ENCODE data around the gene AIG1.

AIG1 gene

DNA sequence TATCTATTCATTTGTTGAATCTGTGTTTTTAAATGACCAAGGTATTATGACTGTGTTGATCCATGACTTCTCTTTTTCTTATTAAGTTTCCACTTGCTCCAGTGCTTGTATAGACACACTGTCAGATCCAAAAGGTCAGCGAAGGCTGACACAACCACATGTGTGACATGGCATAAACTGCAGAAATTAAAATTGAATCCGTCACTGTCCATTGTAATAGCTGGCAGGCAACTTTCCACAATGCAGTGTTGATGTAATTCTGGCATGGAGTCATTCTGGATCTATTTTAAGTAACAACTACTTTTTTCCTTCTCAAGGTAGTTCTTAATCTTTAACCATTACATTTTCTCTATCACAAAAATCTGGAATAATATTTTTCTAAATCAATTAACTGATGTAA, 145.3 kb downstream of the AIG1 start:
- in situ Hi-C loops (cut with HindIII; ENCODE audit: low pct_ligation_motif_present, low sequenced_read_pairs) = no loop called here
- TF ChIP-seq CTCF (IDR thresholded peaks at IDR 0.05; ENCODE audit: low read depth, low read length, missing control alignments) = no peak
- Histone ChIP-seq H3K36me3 (replicated peaks) (no peaks in the 10 kb centered on the region), H3K27ac (no peak overlapping the region), H3K27me3 (replicated peaks) (no peaks in the 10 kb centered on the region), H3K4me3 (ENCODE audit: low read depth, low read length) (no peak overlapping the region)
- no peak for DNase-seq

DNA sequence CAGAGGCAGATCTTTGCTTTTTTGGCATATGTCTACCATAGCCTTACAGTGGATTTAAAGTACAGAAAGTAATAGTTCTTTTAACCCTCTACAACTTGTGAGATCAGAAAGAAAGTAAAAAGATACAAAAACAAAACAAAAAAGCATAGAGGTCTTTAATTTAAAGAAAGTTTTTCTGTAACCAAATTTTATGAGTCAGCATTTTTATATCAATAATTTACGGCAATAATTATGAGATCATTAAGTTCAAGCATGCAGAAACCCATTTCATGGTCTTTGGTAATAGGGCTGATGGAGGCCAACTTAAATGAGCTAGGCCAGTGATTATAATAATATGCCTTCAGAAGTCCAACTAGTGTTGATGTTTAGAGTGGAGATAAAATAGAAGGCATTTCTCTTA, 145.9 kb downstream of the AIG1 start:
- Histone ChIP-seq H3K36me3 (replicated peaks) (no peaks in the 10 kb centered on the region), H3K4me3 (ENCODE audit: low read depth, low read length) (no peak overlapping the region), H3K27me3 (replicated peaks) (no peaks in the 10 kb centered on the region), H3K27ac (no peak overlapping the region)
- no peak for TF ChIP-seq CTCF (IDR thresholded peaks at IDR 0.05; ENCODE audit: low read depth, low read length, missing control alignments)
- no peak for DNase-seq
- in situ Hi-C loops (cut with HindIII; ENCODE audit: low pct_ligation_motif_present, low sequenced_read_pairs) = no loop called here

DNA sequence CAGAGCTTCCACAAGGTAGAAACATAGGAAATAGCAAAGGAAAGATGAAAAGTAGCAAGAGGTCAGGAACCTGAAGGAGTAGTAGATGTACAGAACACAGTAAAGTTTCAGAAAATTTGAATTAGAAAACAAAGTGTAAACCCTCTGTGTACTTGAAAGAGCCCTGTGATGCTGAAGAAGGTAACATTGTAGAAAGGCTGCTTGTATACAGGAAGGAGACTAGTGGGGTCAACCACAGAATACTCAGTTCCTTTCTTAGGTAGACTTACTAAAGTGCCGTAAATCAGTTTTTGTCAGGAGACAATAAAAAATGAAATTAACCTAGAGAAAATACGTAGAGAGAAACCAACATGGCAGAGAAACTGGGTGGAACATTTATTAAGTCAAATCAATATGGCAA, 149.7 kb downstream of the AIG1 start:
- Histone ChIP-seq H3K4me3 (ENCODE audit: low read depth, low read length) (no peak overlapping the region), H3K27me3 (replicated peaks) (no peaks in the 10 kb centered on the region), H3K36me3 (replicated peaks) (no peaks in the 10 kb centered on the region), H3K27ac (no peak overlapping the region)
- in situ Hi-C loops (cut with HindIII; ENCODE audit: low pct_ligation_motif_present, low sequenced_read_pairs) = no loop called here
- no peak for TF ChIP-seq CTCF (IDR thresholded peaks at IDR 0.05; ENCODE audit: low read depth, low read length, missing control alignments)
- DNase-seq = no peak

GRCh38 chr6:143213859-143214376, 153.2 kb downstream of the AIG1 start:
- in situ Hi-C loops (cut with HindIII; ENCODE audit: low pct_ligation_motif_present, low sequenced_read_pairs) = no loop called here
- Histone ChIP-seq H3K4me3 (ENCODE audit: low read depth, low read length) (no peak overlapping the region), H3K36me3 (replicated peaks) (no peaks in the 10 kb centered on the region), H3K27ac (no peak overlapping the region), H3K27me3 (replicated peaks) (no peaks in the 10 kb centered on the region)
- DNase-seq = no peak
- TF ChIP-seq CTCF (IDR thresholded peaks at IDR 0.05; ENCODE audit: low read depth, low read length, missing control alignments) = no peak

DNA sequence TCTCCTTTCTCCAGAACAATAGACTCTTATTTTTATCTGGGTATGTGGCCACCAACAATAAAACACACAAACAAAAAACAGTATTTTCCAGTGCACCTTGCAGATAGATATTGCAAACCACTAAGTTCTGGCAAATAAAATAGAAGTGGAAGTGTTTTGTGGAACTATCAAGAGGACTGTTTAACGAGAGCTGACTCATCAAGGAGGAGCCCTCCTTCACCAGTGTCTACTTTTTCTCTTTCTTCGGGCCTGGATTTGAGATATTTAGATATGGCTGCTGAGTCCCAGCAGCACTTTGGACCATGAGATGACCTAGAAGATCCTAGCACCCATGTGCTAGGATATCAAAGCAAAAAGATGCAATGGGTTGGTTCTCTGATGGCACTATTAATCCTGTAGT, 154.7 kb downstream of the AIG1 start:
- H3K4me3 ChIP-seq (ENCODE audit: low read depth, low read length) = no peak overlapping the region
- DNase-seq = no peak
- H3K36me3 ChIP-seq (replicated peaks) = no peaks in the 10 kb centered on the region
- TF ChIP-seq CTCF (IDR thresholded peaks at IDR 0.05; ENCODE audit: low read depth, low read length, missing control alignments) = no peak
- in situ Hi-C loops (cut with HindIII; ENCODE audit: low pct_ligation_motif_present, low sequenced_read_pairs) = no loop called here
- no peak overlapping the region for H3K27ac ChIP-seq
- no peaks in the 10 kb centered on the region for H3K27me3 ChIP-seq (replicated peaks)

DNA sequence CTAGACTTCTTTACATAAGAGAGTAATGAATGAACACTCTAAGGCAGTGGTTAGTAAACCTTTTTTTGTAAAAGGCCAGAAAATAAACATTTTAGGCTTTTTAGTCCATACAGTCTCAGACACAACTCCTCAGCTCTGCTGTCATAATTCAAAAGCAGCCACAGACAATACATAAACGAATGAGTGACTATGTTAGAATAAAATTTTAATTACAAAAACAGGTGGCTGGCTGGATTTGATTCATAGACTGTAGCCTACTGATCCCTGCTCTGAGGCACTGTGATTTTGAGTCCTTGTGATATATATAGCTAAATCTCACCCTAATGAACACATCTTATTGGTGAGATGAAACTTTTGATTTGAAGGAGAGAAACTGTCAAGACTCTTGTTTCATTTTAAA, 155.1 kb downstream of the AIG1 start:
- no peaks in the 10 kb centered on the region for H3K36me3 ChIP-seq (replicated peaks)

More for the DNA sequence above, 155.1 kb downstream of the AIG1 start:
- Histone ChIP-seq H3K4me3 (ENCODE audit: low read depth, low read length) (no peak overlapping the region), H3K27me3 (replicated peaks) (no peaks in the 10 kb centered on the region), H3K27ac (no peak overlapping the region)
- in situ Hi-C loops (cut with HindIII; ENCODE audit: low pct_ligation_motif_present, low sequenced_read_pairs) = no loop called here
- DNase-seq = no peak
- TF ChIP-seq CTCF (IDR thresholded peaks at IDR 0.05; ENCODE audit: low read depth, low read length, missing control alignments) = no peak

All from brain microvascular endothelial cell (primary cell).